HepG2 (cell line): Measurements from ENCODE around the gene NPIPB6. TPM values are rescaled to one million over a fixed set of nuclear protein-coding genes. Genes with fewer than 3 reads are reported as not detected.
"Not testable (repeated sequence)": the region's sequence is repeated elsewhere in the genome, so short reads cannot be mapped to it uniquely, and the experiment has no call there.

Experiments
- ATAC-seq: fragments of 200-7000 bp; cut with Tn5 transposase; 3 replicates; pipeline ENCODE4 v1.9.1; 2020; ENCODE audit warnings: mild to moderate bottlenecking, moderate library complexity
- BruUV-seq: library from RNA; stranded (reverse); fragments of 400-500 nt; replicated peaks from 2 replicates; lab custom pipeline; 2021; lab: Mats Ljungman, UMichigan
- CTCF ChIA-PET: fragments of 300-600 bp; formaldehyde crosslinking; extraction: SDS; loops from one replicate; lab custom pipeline; 2021; ENCODE audit warnings: low total read pairs, inconsistent platforms, low intra/inter-chr PET ratio; lab: Yijun Ruan, JAX
- POLR2A ChIA-PET: fragments of 350-600 bp; sonication (Branson Sonifier 250); formaldehyde crosslinking; loops from one replicate; lab custom pipeline; 2020; ENCODE audit warnings: antibody characterized with exemption, inconsistent platforms; lab: Yijun Ruan, JAX
- DNase-seq: peaks from one replicate; pipeline ENCODE4 v3.0.0-alpha.2; 2015; ENCODE audit warnings: low spot score
- FAIRE-seq: peaks from 3 replicates; lab custom pipeline; 2011; peaks lifted over from hg19 to GRCh38; lab: Jason Lieb, UNC
- H2AFZ ChIP-seq: one replicate; pipeline ENCODE4 v1.6.1; 2011; ENCODE audit warnings: low read length, inconsistent platforms
- H3K27ac ChIP-seq: fragments of 300-600 bp; 3 replicates; pipeline ENCODE4 v1.8.0; 2011; ENCODE audit warnings: mixed run types, mild to moderate bottlenecking, mixed read lengths, low read length, inconsistent platforms; ENCODE audit not compliant: insufficient read depth; ENCODE audit errors: extremely low read length
- H3K27me3 ChIP-seq, 2 experiments: fragments of 200-600 bp in 1 of 2; 2 replicates in 1 of 2; 3 replicates in 1 of 2; pipeline versions ENCODE4 v1.6.0 to v1.8.0; 2011; ENCODE audit warnings: low read length in 2 of 2, mild to moderate bottlenecking in 2 of 2, moderate library complexity in 2 of 2, inconsistent platforms in 1 of 2; ENCODE audit not compliant: insufficient read depth in 2 of 2, control insufficient read depth in 1 of 2
- H3K36me3 ChIP-seq, 2 experiments: fragments of 200-600 bp in 1 of 2; replicated peaks in 1 of 2; 2 replicates in 1 of 2; 3 replicates in 1 of 2; pipeline versions ENCODE4 v1.5.1 to v1.8.0; 2011; ENCODE audit warnings: low read length in 2 of 2, inconsistent platforms in 1 of 2; ENCODE audit not compliant: insufficient read depth in 2 of 2, control insufficient read depth in 1 of 2
- H3K4me1 ChIP-seq: 2 replicates; pipeline ENCODE4 v1.5.1; 2012; ENCODE audit warnings: low read length, inconsistent platforms; ENCODE audit not compliant: insufficient read depth
- H3K4me2 ChIP-seq: 2 replicates; pipeline ENCODE4 v1.6.0; 2011; ENCODE audit warnings: low read depth, low read length, inconsistent platforms
- H3K4me3 ChIP-seq, 3 experiments: fragments of 200-600 bp in 1 of 3; sonication (generic), shearing (Covaris generic) in 1 of 3; replicated peaks in 1 of 3; 2 replicates each; pipeline ENCODE4 v1.5.1; 2011 to 2016; ENCODE audit warnings: low read length in 3 of 3, inconsistent platforms in 2 of 3, low read depth in 2 of 3, mild to moderate bottlenecking in 2 of 3, control low read depth in 1 of 3, mixed read lengths in 1 of 3; ENCODE audit not compliant: insufficient read depth in 1 of 3
- H3K79me2 ChIP-seq: one replicate; pipeline ENCODE4 v1.6.1; 2011; ENCODE audit warnings: low read length, inconsistent platforms; ENCODE audit not compliant: insufficient read depth
- H3K9ac ChIP-seq: 2 replicates; pipeline ENCODE4 v1.6.0; 2011; ENCODE audit warnings: mild to moderate bottlenecking, low read depth, low read length, inconsistent platforms; ENCODE audit not compliant: insufficient read depth
- H3K9me3 ChIP-seq: 2 replicates; pipeline ENCODE4 v1.5.1; 2012; ENCODE audit warnings: mild to moderate bottlenecking, low read length
- H4K20me1 ChIP-seq: 2 replicates; pipeline ENCODE4 v1.6.0; 2011; ENCODE audit warnings: inconsistent platforms, mild to moderate bottlenecking, low read length, moderate library complexity; ENCODE audit not compliant: insufficient read depth
- GABPB1 ChIP-seq: IDR thresholded peaks from 2 replicates; pipeline ENCODE4 v1.6.1; 2016; ENCODE audit warnings: mild to moderate bottlenecking, missing genetic modification reagents, moderate library complexity, missing compliant biosample characterization
- WGBS: methylation state at CpG from one replicate; pipeline ENCODE4 v1.1.6; 2017; ENCODE audit warnings: low lambda C conversion rate; 5-methylcytosine and 5-hydroxymethylcytosine counted together
- in situ Hi-C: cut with HindIII; loops from 2 replicates; pipeline ENCODE4 v1.10.0; 2017; ENCODE audit warnings: low pct_unique_long_range_greater_than_20kb; ENCODE audit not compliant: extremely low pct_ligation_motif_present
- intact Hi-C: fragments of 100-400 bp; cut with micrococcal nuclease; formaldehyde crosslinking; loops from one replicate; pipeline ENCODE4 v1.10.0; 2022; ENCODE audit not compliant: unreplicated experiment
- polyA plus RNA-seq, 8 experiments: library from polyadenylated mRNA; depleted of rRNA in 3 of 8; stranded (reverse) in 7 of 8; unstranded in 1 of 8; fragments of >200 nt; fragmentation: Illumina TruSeq in 4 of 8; extraction: Trizol in 4 of 8; gene quantifications; 2 replicates each; pipeline versions ENCODE4 v1.2.1 to v1.2.3, GENCODE V29; 2011 to 2016; ENCODE audit warnings: low read depth in 4 of 8, missing spikeins in 1 of 8, mixed read lengths in 1 of 8; ENCODE audit not compliant: insufficient read depth in 1 of 8
- total RNA-seq, 5 experiments: library from RNA; depleted of rRNA; stranded (reverse); fragments of >200 nt; fragmentation: Illumina TruSeq; extraction: Trizol; gene quantifications; 2 replicates each; pipeline ENCODE4 v1.2.3, GENCODE V29; 2016; ENCODE audit warnings: low read depth in 1 of 5

NPIPB6 gene
- total and polyA plus RNA-seq, 2 of the 13 experiments (the other 11 are each of a cell fraction or from before 2014, with no cell fraction given) = 0.25 TPM; not detected in 1

DNA sequence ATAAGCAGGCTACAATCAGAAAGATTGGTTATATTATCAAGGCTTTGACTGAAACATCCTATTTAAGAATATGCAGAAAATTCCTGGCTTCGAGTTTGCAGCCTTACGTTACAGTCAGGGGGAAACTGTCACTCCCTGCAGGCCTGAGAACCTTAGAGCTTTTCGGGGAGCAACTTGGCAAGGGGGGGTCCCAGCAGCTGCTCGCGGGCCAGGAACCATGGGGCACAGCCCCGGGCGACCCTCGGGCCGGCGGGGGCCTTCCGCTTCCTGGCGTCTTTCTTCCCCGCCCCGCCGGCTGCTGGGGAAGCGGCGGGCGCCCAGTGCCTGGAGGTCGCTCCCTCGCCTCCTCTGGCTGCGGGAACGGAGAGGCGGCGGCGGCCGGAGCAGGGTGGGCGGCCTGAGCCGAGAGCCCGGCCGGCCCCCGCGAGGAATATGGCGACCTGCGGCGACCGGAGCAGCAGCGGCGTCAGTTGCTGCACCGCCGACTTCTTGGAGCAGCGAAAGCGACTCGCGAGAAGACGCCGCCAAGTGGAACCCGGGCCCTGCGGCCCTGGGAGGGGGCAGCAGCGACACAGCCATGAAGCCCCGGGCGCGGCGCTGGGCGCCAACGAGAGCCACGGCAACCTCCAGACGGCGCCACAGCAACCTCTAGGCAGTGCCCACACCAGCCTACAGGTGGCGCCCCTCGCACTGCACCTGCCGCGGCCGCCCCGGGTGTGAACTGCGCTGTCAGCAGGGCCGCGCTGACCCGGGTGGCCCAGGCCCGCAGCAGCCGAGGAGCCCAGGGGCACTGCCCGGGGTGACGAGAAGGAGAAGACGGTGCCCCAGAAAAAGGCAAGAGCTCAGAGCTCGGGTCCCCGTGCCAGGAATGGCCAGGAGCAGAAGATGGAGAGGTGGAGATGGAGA, 1.2 kb upstream of the NPIPB6 start:
- H3K4me3 ChIP-seq, H3K27me3 ChIP-seq, POLR2A ChIA-PET, in situ Hi-C loops, H3K9ac ChIP-seq, H4K20me1 ChIP-seq, H3K27ac ChIP-seq, H3K36me3 ChIP-seq, intact Hi-C loops, H3K9me3 ChIP-seq, H3K79me2 ChIP-seq, DNase-seq, BruUV-seq, CTCF ChIA-PET, H3K4me1 ChIP-seq: not testable (repeated sequence)
- FAIRE-seq (peak; percentile 70), ATAC-seq (peak; percentile 97)
- WGBS = 0% methylated on average over 10 of the region's 75 CpGs
- peak; percentile 37; the same call in 1 of the 2 replicates for TF ChIP-seq GABPB1 (CRISPR knock-in tag)
- TF ChIP-seq, all 625 proteins: peak for 1; not testable (repeated sequence) for 624
- not testable (repeated sequence) for H3K4me2 ChIP-seq, H2AFZ ChIP-seq

DNA sequence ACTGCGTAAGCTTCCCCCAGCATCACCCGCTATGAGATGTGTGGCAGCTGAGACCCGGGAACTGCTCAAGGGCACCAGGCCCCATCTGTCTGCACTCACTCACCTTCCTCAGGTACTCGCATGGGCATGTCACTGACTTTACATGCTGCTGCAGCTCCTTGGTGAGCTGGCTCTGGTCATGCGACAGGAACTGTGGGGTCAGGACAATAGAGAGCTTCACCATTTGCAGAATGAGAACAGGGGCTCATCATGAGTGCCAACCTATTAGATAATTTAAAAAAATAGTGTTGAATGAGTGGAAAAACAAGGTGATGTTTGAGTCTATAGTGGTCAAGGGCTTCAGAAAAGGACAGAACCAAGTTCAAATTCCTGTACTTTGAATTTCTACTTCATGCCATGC, 708 bp downstream of the NPIPB6 start:
- intact Hi-C loops, H3K79me2 ChIP-seq, H2AFZ ChIP-seq, CTCF ChIA-PET, H3K27ac ChIP-seq, H3K4me1 ChIP-seq, H3K36me3 ChIP-seq, FAIRE-seq, H4K20me1 ChIP-seq, POLR2A ChIA-PET, ATAC-seq, H3K4me2 ChIP-seq, in situ Hi-C loops, H3K4me3 ChIP-seq, H3K27me3 ChIP-seq, H3K9ac ChIP-seq, BruUV-seq, DNase-seq, H3K9me3 ChIP-seq: not testable (repeated sequence)
- 97% methylated on average over 2 of the region's 5 CpGs for WGBS

DNA sequence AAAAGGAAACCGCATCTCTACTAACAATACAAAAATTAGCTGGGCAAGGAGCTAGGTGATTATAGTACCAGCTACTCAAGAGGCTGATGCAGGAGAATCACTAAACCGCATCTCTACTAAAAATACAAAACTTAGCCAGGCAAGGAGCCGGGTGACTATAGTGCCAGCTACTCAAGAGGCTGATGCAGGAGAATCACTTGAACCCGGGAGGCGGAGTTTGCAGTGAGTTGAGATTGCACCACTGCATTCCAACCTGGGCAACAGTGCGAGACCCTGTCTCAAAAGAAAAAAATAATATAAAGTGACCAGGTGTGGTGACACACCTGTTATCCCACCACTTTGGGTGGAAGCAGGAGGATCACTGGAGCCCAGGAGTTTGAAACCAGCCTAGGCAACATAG, 25.1 kb downstream of the NPIPB6 start:
- H3K9me3 ChIP-seq, CTCF ChIA-PET, intact Hi-C loops, H3K4me1 ChIP-seq, BruUV-seq, H4K20me1 ChIP-seq, H3K27ac ChIP-seq, H3K9ac ChIP-seq, FAIRE-seq, in situ Hi-C loops, ATAC-seq, H3K4me2 ChIP-seq, H2AFZ ChIP-seq, H3K79me2 ChIP-seq, POLR2A ChIA-PET, H3K36me3 ChIP-seq, H3K4me3 ChIP-seq, H3K27me3 ChIP-seq, DNase-seq: not testable (repeated sequence)
- WGBS = 47% methylated on average over 6 of the region's 6 CpGs

DNA sequence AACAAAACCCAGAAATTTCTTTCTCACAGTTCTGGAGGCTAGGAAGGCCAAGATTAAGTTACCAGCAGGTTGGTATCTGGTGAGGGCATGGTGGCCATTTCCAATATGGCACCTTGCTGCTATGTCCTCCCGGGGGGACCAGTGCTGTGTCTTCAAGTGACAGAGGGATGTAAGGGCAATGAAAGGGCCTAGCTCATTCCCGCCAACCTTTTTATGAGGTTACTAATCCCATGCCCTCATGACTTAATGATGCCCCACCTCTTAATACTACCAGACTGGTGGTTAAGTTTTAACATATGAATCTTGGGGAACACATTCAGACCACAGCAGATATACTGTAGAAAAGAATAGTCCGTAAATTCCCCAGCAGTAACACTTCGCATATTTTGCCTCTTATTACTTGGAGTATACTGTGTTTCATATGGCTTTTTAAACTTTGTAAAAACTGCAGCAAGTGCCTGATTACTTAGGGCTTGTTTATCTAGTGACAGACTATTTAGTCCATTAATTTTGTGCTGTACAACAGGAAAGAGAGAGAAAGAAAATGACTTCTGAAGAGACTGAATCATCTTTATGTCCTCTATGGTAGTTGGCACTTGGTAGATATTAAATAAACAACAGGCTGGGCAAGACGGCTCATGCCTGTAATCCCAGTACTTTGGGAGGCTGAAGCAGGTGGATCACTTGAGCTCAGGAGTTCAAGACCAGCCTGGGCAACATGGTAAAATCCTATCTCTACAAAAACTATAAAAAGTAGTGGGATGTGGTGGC, 26.2 kb downstream of the NPIPB6 start:
- H4K20me1 ChIP-seq, DNase-seq, intact Hi-C loops, in situ Hi-C loops, H3K4me2 ChIP-seq, ATAC-seq, H3K27ac ChIP-seq, POLR2A ChIA-PET, H3K4me1 ChIP-seq, CTCF ChIA-PET, H3K36me3 ChIP-seq, FAIRE-seq, BruUV-seq, H3K27me3 ChIP-seq, H3K4me3 ChIP-seq, H3K79me2 ChIP-seq, H3K9ac ChIP-seq, H3K9me3 ChIP-seq, H2AFZ ChIP-seq: not testable (repeated sequence)
- 55% methylated on average over 5 of the region's 5 CpGs for WGBS
